D721Med (cell line): ENCODE data around the gene GNAT1.
"Not testable (repeated sequence)": the region's sequence is repeated elsewhere in the genome, so short reads cannot be mapped to it uniquely, and the experiment has no call there.

Experiments
- DNase-seq: peaks from one replicate; pipeline ENCODE4 v3.0.0; 2011; ENCODE audit warnings: low spot score; ENCODE audit not compliant: insufficient read length
- FAIRE-seq: peaks from 2 replicates; lab custom pipeline; 2011; peaks lifted over from hg19 to GRCh38; lab: Jason Lieb, UNC
- CTCF ChIP-seq: IDR thresholded peaks from 2 replicates; pipeline ENCODE4 v1.5.1; 2012; ENCODE audit warnings: mild to moderate bottlenecking, control low read depth; ENCODE audit not compliant: insufficient read depth; ENCODE audit errors: missing control alignments

The GNAT1 gene

GRCh38 chr3:50227390-50228183 is 36.2 kb downstream of the GNAT1 start:
- peak; percentile 61 for TF ChIP-seq CTCF
- DNase-seq (peak; percentile 89), FAIRE-seq (no peak)

- not testable (repeated sequence) for DNase-seq, FAIRE-seq
These were observed 36.9 kb downstream of the GNAT1 start for GRCh38 chr3:50228184-50228763.

DNA sequence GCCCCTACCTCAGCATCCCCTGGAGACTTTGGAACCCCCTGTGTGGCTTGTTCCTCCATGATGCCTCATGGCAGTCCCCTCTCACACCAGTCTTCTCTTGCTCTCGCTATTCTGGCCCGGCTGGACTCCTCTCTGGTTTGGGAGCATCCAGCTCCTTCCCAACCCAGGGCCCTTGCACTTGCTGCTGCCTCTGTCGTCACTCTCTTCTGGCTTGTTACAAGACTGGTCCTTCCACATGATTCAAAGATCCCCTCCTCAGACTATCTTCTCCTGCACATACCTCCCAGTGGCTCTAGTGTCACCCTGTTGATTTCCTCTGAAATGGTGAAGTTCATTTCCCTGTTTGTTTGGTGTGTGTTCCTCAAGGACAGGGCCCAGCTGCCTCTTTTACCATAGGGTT is 38.1 kb downstream of the GNAT1 start:
- TF ChIP-seq CTCF = no peak
- no peak for FAIRE-seq

DNA sequence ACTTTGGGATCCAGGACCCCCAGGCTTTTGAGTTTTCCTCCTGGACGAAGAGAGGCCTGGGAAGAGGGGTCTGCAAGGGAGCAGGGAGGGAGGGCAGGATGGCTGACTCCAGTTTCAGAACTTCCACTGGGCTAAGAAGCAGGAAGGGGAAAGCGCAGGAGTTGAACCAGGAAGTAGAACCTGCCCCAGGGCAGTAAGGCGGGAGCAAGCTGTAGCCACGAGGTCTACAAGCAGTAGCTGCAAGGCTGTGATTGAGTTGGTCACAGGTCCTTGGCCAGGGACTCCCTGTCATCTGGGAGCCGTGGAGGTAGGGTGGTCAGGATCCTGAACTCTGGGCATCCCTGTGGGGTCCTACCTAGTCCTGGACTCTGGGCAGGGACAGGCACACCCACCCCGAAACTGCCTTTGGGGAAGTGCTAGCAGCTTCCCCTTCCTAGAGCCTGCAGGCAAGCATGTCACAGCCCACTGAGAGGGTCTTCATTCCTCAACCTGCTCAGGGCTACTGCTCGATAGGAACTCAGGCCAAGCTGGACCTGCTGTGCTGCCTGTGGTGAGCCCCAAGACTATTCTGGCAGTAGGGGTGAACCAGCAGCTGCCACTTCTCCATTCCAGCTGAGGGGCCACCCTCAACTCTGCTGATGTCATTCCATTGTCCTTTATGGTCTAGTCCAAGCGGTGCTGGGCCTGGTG is 38.8 kb downstream of the GNAT1 start:
- DNase-seq (no peak), FAIRE-seq (no peak)
- TF ChIP-seq CTCF = no peak

More for the DNA sequence above, 38.1 kb downstream of the GNAT1 start:
- no peak for DNase-seq

- FAIRE-seq (no peak), DNase-seq (no peak)
- no peak for TF ChIP-seq CTCF
These were observed 39.4 kb downstream of the GNAT1 start for GRCh38 chr3:50230794-50231125.

DNA sequence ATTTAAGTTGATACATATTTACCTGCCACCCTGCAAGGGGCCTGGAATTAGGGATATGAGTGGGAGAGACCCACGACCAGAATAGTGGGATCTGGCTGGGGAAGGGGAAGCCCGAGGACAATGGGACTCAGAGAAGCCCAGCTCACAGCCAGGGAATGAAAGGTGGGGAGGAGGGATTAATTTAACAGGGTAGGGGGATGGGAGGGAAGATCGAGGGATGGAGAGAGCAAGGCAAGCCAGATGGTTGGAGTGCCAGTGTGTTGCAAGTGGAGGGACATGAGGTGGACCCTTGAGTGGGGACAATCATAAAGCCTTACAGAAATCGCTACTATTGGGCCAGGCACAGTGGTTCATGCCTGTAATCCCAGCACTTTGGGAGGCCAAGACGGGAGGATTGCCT is 40.2 kb downstream of the GNAT1 start:
- no peak for FAIRE-seq
- no peak for DNase-seq
- no peak for TF ChIP-seq CTCF

- FAIRE-seq = no peak
- no peak for TF ChIP-seq CTCF
- no peak for DNase-seq
These were observed 40.9 kb downstream of the GNAT1 start for GRCh38 chr3:50232303-50232702.
